Measurements from ENCODE around the gene CHD6.
A peak's percentile ranks its signal among the peaks of the same experiment; 100 is the strongest.

Gene CHD6

DNA sequence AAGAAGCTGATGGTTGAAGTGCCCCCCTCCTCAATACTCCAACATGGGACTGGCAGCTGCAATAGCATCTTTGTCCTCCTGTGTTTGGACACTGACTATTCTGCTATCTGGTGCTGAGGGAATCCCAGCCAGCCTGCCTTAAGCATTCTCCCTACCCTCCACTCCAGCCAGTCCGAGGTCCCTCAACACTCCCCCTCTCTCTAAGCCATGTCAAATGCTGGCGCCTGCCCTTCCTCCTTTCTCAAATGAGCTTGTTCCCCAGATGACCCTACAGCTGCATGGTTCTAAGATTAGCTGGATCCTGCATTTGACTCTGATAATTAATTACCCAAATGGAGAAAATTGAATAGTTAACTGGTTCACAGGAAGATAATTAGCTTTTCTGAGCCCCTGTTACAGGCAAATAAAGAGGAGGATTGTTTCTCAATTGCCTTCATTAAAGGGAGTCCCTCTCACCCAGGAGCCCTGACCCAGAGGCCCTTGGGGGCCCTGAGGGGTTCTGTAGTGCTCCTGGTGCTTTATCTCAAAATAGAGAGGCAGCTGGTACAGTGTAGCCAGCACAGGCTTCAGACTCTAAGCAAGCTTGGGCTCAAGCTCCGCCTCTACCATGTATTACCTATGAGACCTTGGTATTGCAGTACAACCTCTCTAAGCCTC, 37.9 kb upstream of the CHD6 start:
- no peak for TF ChIP-seq FOXM1 (IDR thresholded peaks at IDR 0.05; ENCODE audit: borderline replicate concordance, low read depth)
- no peak for TF ChIP-seq CREB1 (IDR thresholded peaks at IDR 0.05; ENCODE audit: low read depth)
- no peak for TF ChIP-seq EP300 (IDR thresholded peaks at IDR 0.05; ENCODE audit: borderline replicate concordance)
- TF ChIP-seq EGR1 (IDR thresholded peaks at IDR 0.05), result no peak
- no peak for TF ChIP-seq NFIC (IDR thresholded peaks at IDR 0.05)
- TF ChIP-seq, protein P1, sequence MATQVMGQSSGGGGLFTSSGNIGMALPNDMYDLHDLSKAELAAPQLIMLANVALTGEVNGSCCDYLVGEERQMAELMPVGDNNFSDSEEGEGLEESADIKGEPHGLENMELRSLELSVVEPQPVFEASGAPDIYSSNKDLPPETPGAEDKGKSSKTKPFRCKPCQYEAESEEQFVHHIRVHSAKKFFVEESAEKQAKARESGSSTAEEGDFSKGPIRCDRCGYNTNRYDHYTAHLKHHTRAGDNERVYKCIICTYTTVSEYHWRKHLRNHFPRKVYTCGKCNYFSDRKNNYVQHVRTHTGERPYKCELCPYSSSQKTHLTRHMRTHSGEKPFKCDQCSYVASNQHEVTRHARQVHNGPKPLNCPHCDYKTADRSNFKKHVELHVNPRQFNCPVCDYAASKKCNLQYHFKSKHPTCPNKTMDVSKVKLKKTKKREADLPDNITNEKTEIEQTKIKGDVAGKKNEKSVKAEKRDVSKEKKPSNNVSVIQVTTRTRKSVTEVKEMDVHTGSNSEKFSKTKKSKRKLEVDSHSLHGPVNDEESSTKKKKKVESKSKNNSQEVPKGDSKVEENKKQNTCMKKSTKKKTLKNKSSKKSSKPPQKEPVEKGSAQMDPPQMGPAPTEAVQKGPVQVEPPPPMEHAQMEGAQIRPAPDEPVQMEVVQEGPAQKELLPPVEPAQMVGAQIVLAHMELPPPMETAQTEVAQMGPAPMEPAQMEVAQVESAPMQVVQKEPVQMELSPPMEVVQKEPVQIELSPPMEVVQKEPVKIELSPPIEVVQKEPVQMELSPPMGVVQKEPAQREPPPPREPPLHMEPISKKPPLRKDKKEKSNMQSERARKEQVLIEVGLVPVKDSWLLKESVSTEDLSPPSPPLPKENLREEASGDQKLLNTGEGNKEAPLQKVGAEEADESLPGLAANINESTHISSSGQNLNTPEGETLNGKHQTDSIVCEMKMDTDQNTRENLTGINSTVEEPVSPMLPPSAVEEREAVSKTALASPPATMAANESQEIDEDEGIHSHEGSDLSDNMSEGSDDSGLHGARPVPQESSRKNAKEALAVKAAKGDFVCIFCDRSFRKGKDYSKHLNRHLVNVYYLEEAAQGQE (IDR thresholded peaks at IDR 0.05; ENCODE audit: low read depth), result no peak
- no peak for TF ChIP-seq RAD21 (IDR thresholded peaks at IDR 0.05; ENCODE audit: low read depth)
- no peak for TF ChIP-seq YY1 (IDR thresholded peaks at IDR 0.05; ENCODE audit: low read depth)
- TF ChIP-seq TCF12 (IDR thresholded peaks at IDR 0.05; ENCODE audit: low read depth), result no peak
- TF ChIP-seq, protein P2, sequence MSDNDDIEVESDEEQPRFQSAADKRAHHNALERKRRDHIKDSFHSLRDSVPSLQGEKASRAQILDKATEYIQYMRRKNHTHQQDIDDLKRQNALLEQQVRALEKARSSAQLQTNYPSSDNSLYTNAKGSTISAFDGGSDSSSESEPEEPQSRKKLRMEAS (IDR thresholded peaks at IDR 0.05), result no peak

DNA sequence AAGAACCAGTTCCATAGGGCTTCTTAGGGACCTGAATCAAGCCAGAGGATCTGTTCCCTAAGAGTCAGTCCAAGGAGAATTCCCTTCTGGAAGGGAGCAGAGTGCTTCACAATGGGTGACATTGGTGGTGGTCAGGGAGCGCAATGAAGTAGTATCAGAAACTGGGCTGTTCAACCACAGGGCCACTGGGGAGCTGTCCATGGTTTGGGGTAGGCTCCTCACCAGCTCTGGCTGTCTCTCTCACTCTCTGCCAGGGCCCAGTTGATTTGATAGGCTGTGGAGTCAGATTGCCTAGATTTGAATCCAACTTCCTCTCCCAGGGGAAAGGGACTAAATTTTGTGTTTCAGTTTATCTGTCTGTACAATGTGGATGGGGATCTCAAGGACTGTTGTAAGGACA, 36.7 kb upstream of the CHD6 start:
- TF ChIP-seq, protein P1 (IDR thresholded peaks at IDR 0.05; ENCODE audit: low read depth), result peak; percentile 90
- TF ChIP-seq CREB1 (IDR thresholded peaks at IDR 0.05; ENCODE audit: low read depth), result no peak

DNA sequence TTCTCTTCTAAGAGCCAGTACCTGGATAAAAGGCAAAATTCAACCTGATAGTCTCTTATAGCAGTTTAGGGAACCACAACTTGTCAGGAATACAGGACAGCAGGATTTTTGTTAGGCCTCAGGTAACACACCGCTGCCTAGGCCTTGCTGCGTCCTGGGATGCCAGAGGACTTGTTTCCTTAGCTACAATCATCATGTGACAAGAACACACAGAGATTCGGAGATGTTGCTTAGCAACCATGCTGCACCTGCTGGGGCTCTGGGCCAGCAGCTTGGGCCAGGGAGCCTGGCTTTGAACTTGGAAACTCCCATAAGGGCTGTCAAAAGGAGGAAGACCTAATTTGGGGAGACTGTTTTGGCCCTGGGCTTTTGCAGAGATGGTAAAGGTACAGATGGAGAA, 36.1 kb upstream of the CHD6 start:
- TF ChIP-seq TEAD4 (IDR thresholded peaks at IDR 0.05) (no peak), EGR1 (IDR thresholded peaks at IDR 0.05) (no peak), CEBPB (IDR thresholded peaks at IDR 0.05) (no peak), TAF1 (IDR thresholded peaks at IDR 0.05; ENCODE audit: low read depth) (no peak), TCF12 (IDR thresholded peaks at IDR 0.05; ENCODE audit: low read depth) (no peak)

DNA sequence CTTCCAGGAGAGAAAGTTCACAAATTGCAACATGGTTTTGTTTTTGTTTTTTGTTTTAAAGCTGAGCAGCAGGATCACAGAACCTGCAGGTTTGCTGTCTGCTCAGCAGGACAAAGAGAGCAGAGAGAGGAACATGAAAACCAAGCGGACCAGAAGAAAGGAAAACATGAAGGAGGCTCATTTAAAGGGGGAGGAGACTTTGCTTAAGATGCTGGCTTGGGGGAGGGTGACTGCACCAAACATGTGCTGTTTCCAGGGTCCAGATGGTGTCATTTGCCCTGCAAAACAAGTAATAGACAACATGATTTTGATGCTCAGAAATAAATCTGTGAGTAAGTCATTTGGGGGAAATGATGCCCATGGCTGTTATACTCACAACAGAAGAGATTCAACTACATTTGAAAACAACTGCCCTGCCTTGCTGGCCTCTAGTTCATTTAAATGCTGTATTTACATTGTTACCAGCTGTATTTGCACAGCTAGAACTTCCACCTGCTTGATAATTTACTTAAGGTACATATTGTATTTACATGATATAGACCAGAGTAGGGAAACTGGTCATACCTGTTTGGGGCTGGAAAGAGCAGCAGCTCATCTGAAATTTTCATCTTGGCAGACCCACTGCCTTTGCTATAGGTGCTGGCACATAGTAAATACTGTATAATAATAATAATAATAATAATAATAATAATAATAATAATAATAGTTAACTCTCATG, 32.2 kb upstream of the CHD6 start:
- TF ChIP-seq RAD21 (IDR thresholded peaks at IDR 0.05; ENCODE audit: low read depth) (no peak), YY1 (IDR thresholded peaks at IDR 0.05; ENCODE audit: low read depth) (no peak)

DNA sequence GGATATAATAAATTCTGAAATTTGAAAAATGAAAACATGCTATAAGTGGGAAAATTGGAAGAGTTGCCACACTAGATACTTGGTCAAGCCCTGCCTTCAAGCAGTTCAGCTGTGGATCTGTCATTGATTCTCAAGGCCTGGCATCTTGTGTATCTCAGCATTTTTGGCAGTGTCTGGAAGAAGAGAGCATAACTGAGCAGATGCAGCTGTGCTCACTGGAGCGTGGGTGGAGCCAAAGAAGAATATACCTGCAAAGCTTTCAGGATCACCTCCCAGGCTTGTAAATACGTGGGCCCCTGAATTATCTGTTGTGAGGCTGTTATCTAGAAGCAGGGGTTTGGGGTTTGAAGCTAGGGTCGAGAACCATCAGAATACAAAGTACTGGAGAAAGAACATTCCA, 31.3 kb upstream of the CHD6 start:
- TF ChIP-seq, protein P2 (IDR thresholded peaks at IDR 0.05), result no peak
- TF ChIP-seq TEAD4 (IDR thresholded peaks at IDR 0.05), result no peak
- TF ChIP-seq, protein P3, sequence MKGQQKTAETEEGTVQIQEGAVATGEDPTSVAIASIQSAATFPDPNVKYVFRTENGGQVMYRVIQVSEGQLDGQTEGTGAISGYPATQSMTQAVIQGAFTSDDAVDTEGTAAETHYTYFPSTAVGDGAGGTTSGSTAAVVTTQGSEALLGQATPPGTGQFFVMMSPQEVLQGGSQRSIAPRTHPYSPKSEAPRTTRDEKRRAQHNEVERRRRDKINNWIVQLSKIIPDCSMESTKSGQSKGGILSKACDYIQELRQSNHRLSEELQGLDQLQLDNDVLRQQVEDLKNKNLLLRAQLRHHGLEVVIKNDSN (IDR thresholded peaks at IDR 0.05), result no peak

DNA sequence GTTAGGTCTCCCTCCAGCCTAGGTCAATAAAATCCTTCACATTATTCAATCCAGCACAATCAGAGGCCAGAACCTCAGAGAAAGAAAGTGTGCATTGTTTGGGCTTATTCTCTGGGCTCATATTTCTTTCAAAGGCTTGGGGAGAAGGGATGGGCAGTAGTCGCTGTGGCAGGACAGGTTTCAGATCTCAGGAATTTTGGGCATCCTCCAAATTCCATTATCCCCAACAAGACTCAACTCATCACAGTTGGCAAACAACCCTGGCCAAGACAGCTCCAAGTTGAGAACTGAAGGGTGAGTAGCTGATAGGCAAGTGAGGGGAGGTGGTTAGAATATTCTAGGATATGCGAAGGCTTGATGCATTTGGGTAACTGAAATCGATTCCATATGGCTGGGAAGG, 27.2 kb upstream of the CHD6 start:
- TF ChIP-seq EP300 (IDR thresholded peaks at IDR 0.05; ENCODE audit: borderline replicate concordance) (no peak), CEBPB (IDR thresholded peaks at IDR 0.05) (no peak), TAF1 (IDR thresholded peaks at IDR 0.05; ENCODE audit: low read depth) (no peak), YY1 (IDR thresholded peaks at IDR 0.05; ENCODE audit: low read depth) (no peak)

DNA sequence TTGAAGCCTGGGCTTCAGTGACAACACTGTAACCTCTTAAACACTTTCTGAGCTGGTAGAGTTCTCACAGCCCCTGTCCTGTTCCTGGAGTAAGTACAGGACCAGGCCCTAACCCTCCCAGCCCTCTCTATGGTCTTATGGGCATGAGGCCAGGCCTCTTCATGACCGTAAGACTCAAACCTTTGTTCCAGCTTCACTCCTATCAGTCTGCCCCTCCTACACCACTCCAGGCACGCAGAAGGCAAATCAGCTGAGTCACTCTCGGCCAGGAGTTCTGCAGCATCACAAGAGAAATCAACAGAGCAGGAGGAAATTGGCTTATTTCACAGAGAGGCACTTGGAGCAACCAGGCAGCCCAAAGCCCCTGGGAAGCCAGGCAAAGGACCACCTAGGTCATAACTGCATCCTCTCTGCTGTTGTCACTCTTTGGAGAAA, 25.3 kb upstream of the CHD6 start:
- TF ChIP-seq EGR1 (IDR thresholded peaks at IDR 0.05) (no peak), TEAD4 (IDR thresholded peaks at IDR 0.05) (no peak)

DNA sequence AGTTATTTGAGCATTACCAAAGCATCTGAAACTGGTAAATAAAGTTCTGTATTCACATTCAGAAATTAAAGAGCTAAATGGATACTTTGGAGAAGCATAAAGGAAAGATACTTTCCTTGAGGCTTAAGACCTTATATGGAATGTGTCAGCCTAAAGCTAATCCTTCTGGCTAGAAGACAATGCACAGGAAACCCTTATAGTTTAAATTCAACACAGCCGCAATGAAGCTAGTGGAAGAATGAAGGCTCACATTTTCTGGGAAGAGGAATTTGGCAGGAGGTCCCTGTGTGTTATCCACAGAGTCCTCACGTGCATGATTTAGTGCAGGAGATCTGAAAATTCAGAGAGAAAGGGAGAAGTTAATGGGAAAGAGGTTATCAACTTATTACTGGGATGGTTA, 21.5 kb upstream of the CHD6 start:
- TF ChIP-seq TAF1 (IDR thresholded peaks at IDR 0.05; ENCODE audit: low read depth) (no peak), EGR1 (IDR thresholded peaks at IDR 0.05) (no peak), NFIC (IDR thresholded peaks at IDR 0.05) (no peak), ZBTB7A (IDR thresholded peaks at IDR 0.05; ENCODE audit: low read depth) (no peak), CEBPB (IDR thresholded peaks at IDR 0.05) (no peak), TCF12 (IDR thresholded peaks at IDR 0.05; ENCODE audit: low read depth) (no peak), TEAD4 (IDR thresholded peaks at IDR 0.05) (no peak), FOXM1 (IDR thresholded peaks at IDR 0.05; ENCODE audit: borderline replicate concordance, low read depth) (no peak), EP300 (IDR thresholded peaks at IDR 0.05; ENCODE audit: borderline replicate concordance) (no peak)
- TF ChIP-seq, protein P2 (IDR thresholded peaks at IDR 0.05), result no peak
- TF ChIP-seq, protein P1 (IDR thresholded peaks at IDR 0.05; ENCODE audit: low read depth), result no peak
- TF ChIP-seq, protein P3 (IDR thresholded peaks at IDR 0.05), result no peak

All from Ishikawa (cell line).